Brain microvascular endothelial cell (primary cell): ENCODE measurements around the gene CCL23.

ENCODE experiments used
- DNase-seq: peaks from one replicate; pipeline ENCODE4 v3.0.0-alpha.2; 2020
- H3K27ac ChIP-seq: fragments of 250-450 bp; sonication (Bioruptor Pico); 2 replicates; pipeline ENCODE4 v1.5.1; 2020; ENCODE audit warnings: mild to moderate bottlenecking, moderate library complexity
- H3K27me3 ChIP-seq: fragments of 250-450 bp; sonication (Bioruptor Pico); replicated peaks from 2 replicates; pipeline ENCODE4 v1.5.1; 2020; ENCODE audit warnings: mild to moderate bottlenecking
- H3K36me3 ChIP-seq: fragments of 250-450 bp; sonication (Bioruptor Pico); replicated peaks from 2 replicates; pipeline ENCODE4 v1.5.1; 2020; ENCODE audit warnings: mild to moderate bottlenecking
- H3K4me3 ChIP-seq: 2 replicates; pipeline ENCODE4 v1.5.1; 2011; ENCODE audit warnings: low read depth, mild to moderate bottlenecking, control low read depth, low read length, moderate library complexity
- in situ Hi-C: cut with HindIII; loops from 2 replicates; pipeline ENCODE4 v1.10.0; 2017; ENCODE audit warnings: low sequenced_read_pairs, low pct_ligation_motif_present
- TF ChIP-seq, protein P1 (sequence below): IDR thresholded peaks from 2 replicates; pipeline ENCODE4 v1.5.1; 2011; ENCODE audit warnings: low read depth, mild to moderate bottlenecking, moderate library complexity, low read length, control low read depth, inconsistent platforms; ENCODE audit errors: missing control alignments

The CCL23 gene

GRCh38 chr17:36014946-36015345, 2.8 kb downstream of the CCL23 start:
- in situ Hi-C loops = no loop called here
- H3K27me3 ChIP-seq = no peaks in the 10 kb centered on the region
- no peak overlapping the region for H3K27ac ChIP-seq
- no peaks in the 10 kb centered on the region for H3K36me3 ChIP-seq
- TF ChIP-seq, protein P1, sequence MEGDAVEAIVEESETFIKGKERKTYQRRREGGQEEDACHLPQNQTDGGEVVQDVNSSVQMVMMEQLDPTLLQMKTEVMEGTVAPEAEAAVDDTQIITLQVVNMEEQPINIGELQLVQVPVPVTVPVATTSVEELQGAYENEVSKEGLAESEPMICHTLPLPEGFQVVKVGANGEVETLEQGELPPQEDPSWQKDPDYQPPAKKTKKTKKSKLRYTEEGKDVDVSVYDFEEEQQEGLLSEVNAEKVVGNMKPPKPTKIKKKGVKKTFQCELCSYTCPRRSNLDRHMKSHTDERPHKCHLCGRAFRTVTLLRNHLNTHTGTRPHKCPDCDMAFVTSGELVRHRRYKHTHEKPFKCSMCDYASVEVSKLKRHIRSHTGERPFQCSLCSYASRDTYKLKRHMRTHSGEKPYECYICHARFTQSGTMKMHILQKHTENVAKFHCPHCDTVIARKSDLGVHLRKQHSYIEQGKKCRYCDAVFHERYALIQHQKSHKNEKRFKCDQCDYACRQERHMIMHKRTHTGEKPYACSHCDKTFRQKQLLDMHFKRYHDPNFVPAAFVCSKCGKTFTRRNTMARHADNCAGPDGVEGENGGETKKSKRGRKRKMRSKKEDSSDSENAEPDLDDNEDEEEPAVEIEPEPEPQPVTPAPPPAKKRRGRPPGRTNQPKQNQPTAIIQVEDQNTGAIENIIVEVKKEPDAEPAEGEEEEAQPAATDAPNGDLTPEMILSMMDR = no peak
- no peak for DNase-seq
- H3K4me3 ChIP-seq = no peak overlapping the region

DNA sequence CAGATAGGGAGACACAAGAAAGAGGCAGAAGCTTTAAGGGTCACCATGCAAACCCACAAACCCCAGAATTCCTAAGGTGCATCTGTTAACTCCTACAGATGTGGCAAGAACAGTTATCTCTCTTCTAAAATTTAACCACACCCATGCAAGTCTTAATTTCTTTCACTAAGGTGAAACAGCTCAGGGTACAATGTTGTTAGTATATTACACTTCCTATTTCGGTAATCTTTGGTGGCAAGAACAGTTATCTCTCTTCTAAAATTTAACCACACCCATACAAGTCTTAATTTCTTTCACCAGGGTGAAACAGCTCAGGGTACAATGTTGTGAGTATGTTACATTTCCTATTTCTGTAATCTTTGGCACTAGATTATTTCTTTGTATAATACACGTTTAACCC, 6.6 kb downstream of the CCL23 start:
- TF ChIP-seq, protein P1 = no peak
- no peaks in the 10 kb centered on the region for H3K27me3 ChIP-seq
- no peak for DNase-seq
- H3K27ac ChIP-seq = no peak overlapping the region
- H3K36me3 ChIP-seq = no peaks in the 10 kb centered on the region
- in situ Hi-C loops = no loop called here
- no peak overlapping the region for H3K4me3 ChIP-seq

DNA sequence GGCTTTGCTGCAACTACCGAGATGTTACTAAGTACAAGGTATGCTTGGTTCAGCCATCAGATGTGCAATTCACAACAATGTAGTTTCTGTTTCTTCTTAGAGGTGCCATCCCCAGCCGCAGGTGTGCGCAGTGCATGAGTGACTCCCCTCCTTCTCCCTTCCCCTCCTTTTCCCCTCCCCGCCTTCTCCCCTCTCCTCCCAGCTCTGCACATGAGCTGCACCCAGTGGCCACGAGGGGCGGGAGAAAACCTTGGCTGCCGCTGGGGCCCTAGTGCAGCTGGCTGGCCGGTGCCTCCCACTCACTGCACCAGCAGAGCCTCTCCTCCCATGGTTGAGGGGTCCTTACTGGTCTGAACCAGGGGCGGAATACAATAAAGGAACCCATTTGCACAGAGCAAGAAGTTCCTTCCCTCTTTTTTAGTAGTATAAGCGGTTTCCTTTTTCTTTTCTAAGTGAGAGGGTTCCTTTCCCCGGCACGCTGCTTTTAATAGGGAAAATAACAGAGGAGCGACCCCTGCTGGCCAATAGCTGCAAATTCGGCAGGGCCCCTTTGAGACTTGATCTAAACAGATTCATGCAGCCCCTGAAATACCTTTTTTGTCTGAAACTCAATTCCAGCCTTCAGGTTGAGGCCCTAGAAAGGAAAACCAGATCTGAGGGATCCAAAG, 8.6 kb downstream of the CCL23 start:
- no peak overlapping the region for H3K4me3 ChIP-seq
- in situ Hi-C loops = no loop called here
- no peaks in the 10 kb centered on the region for H3K27me3 ChIP-seq
- no peak overlapping the region for H3K27ac ChIP-seq
- peak; percentile 6 for DNase-seq
- TF ChIP-seq, protein P1 = peak; percentile 49
- no peaks in the 10 kb centered on the region for H3K36me3 ChIP-seq

DNA sequence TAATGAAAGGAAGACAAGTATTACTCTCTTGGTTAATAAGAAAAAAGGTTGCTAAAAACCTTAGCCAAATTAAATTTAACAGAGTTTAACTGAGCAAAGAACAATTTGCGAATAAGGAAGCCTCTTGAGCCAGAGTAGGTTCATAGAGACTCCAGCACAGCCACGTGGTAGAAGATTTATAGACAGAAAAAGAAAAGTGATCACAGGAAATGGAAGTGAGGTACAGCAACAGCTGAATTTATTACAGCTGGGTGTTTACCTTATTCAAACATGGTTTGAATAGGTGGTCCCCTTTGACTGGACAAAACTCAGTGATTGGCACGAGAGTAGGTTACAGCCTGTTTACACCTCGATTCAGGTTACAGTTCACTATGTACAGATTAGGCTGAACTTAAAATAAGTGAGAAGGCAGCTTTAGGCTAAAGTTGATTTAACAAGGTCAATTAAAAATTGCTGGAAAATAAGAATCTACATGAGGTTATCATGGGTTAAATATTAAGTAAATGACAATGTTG, 13.1 kb downstream of the CCL23 start:
- H3K27ac ChIP-seq = no peak overlapping the region
- TF ChIP-seq, protein P1 = no peak
- no peaks in the 10 kb centered on the region for H3K36me3 ChIP-seq
- no peak overlapping the region for H3K4me3 ChIP-seq
- no peaks in the 10 kb centered on the region for H3K27me3 ChIP-seq
- in situ Hi-C loops = no loop called here
- no peak for DNase-seq

DNA sequence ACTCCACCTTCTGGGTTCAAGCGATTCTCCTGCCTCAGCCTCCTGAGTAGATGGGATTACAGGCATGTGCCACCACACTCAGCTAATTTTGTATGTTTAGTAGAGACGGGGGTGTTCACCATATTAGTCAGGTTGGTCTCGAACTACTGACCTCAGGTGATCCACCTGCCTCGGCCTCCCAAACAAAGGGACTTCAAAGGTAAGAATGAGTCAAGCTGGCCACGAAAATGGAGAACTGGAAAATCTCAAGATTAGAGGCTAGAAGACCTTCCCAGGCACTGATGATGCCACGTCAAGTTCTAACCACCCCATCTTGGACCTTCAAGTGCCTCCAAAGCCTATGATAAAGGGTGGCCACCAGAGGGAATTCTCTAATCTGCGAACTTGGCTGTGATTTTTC, 15.1 kb downstream of the CCL23 start:
- Histone ChIP-seq H3K27me3 (no peaks in the 10 kb centered on the region), H3K4me3 (no peak overlapping the region), H3K36me3 (no peaks in the 10 kb centered on the region), H3K27ac (no peak overlapping the region)
- TF ChIP-seq, protein P1 = no peak
- in situ Hi-C loops = no loop called here
- DNase-seq = no peak

DNA sequence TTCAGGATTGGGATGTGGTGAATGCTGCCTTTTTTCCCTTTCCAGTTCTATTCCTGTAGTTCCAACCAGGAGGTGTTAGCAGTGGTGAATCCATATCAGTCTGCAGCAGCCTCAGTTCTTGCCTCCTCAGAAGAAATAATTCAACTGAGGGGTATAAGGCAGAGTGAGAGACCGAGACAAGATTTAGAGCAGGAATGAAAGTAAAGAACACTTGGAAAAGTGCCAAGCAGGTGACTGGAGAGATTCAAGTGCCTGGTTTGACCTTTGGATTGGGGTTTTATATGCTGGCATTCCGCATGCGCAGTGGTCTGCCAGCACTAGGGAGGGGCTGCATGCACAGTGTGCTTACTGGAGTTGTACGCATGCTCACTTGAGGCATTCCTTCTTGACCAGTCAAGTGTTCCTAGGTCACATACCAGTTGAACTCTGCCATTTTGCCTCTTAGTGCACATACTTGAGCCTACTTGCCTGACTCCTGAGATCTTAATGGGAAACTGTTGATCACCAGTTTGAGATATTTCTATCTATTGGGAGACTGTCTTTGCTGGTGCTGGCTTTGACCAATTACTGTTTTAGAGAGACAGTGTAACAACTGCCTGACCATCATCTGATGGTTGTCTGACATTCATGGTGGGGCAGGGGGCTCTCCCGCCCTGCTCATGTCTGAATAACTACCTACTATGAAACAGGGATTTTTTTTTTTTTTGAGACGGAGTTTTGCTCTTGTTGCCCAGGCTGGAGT, 15.7 kb downstream of the CCL23 start:
- DNase-seq = no peak
- in situ Hi-C loops = no loop called here
- Histone ChIP-seq H3K27me3 (no peaks in the 10 kb centered on the region), H3K4me3 (no peak overlapping the region), H3K36me3 (no peaks in the 10 kb centered on the region), H3K27ac (no peak overlapping the region)
- TF ChIP-seq, protein P1 = no peak
